Transverse colon (tissue), 4 donors: Measurements from ENCODE around the gene OR6C76. TPM values are rescaled to one million over a fixed set of nuclear protein-coding genes. Genes with fewer than 3 reads are reported as not detected.

ENCODE experiments used
- DNase-seq: peaks from one replicate; pipeline ENCODE4 v3.0.0-alpha.2; 2019
- H3K27ac ChIP-seq, 4 donors: fragments of 200-600 bp; sonication (generic); 2 replicates each; pipeline ENCODE4 v1.5.1; 2016 to 2018; ENCODE audit warnings: inconsistent platforms in 4 of 4
- H3K27me3 ChIP-seq: fragments of 200-600 bp; sonication (generic); 2 replicates; pipeline ENCODE4 v1.5.1; 2017; ENCODE audit warnings: inconsistent platforms
- H3K36me3 ChIP-seq, 4 donors: fragments of 200-600 bp; sonication (generic); 2 replicates each; pipeline ENCODE4 v1.5.1; 2017 to 2019; ENCODE audit warnings: inconsistent platforms in 4 of 4
- H3K4me1 ChIP-seq, 4 donors: fragments of 200-600 bp; sonication (generic); 2 replicates each; pipeline ENCODE4 v1.5.1; 2017 to 2020; ENCODE audit warnings: inconsistent platforms in 4 of 4
- H3K4me3 ChIP-seq, 4 donors: fragments of 200-600 bp; sonication (generic); 1 replicate in 1 of 4; 2 replicates in 3 of 4; pipeline versions ENCODE4 v1.5.1 to v1.6.1; 2017 to 2019; ENCODE audit warnings: inconsistent platforms in 4 of 4
- H3K9me3 ChIP-seq, 2 donors: fragments of 200-600 bp; sonication (generic); 2 replicates each; pipeline ENCODE4 v1.5.1; 2017 to 2019; ENCODE audit warnings: inconsistent platforms in 2 of 2
- EP300 ChIP-seq: sonication (generic); formaldehyde crosslinking; IDR thresholded peaks from one replicate; pipeline ENCODE4 v1.6.1; 2017; ENCODE audit warnings: antibody characterized with exemption, low read depth
- POLR2A ChIP-seq: fragments of 450-650 bp; IDR thresholded peaks from one replicate; pipeline ENCODE4 v1.6.1; 2016; ENCODE audit warnings: antibody characterized with exemption, mild to moderate bottlenecking, moderate library complexity
- POLR2AphosphoS5 ChIP-seq, 3 donors: sonication (generic); formaldehyde crosslinking; IDR thresholded peaks; one replicate each; pipeline ENCODE4 v1.6.1; 2016; ENCODE audit warnings: antibody characterized with exemption in 3 of 3
- WGBS, 2 donors: methylation state at CpG; one replicate each; pipeline ENCODE4 v1.1.5; 2018; ENCODE audit warnings: low coverage in 1 of 2; 5-methylcytosine and 5-hydroxymethylcytosine counted together
- in situ Hi-C, 4 donors: fragments of 200-750 bp; cut with MboI; loops; one replicate each; pipeline versions ENCODE4 v1.15.0 to v1.15.1; 2017; ENCODE audit warnings: low sequenced_read_pairs in 3 of 4, low pct_ligation_motif_present in 1 of 4, low pct_unique_long_range_greater_than_20kb in 1 of 4
- intact Hi-C: fragments of 100-400 bp; cut with DNase I; formaldehyde crosslinking; loops from one replicate; pipeline ENCODE4 v1.15.1; 2023; ENCODE audit warnings: low total_unique reads
- total RNA-seq, 4 donors: library from RNA; depleted of rRNA; stranded (reverse); fragments of >200 nt; gene quantifications; one replicate each; pipeline ENCODE4 v1.1.0, GENCODE V29; 2016
- TF ChIP-seq, protein P1 (sequence below), 5 experiments: fragments of 200-600 bp in 3 of 5; fragments of 450-650 bp in 2 of 5; sonication (generic) in 3 of 5; IDR thresholded peaks; 1 replicate in 2 of 5; 2 replicates in 3 of 5; pipeline ENCODE4 v1.5.1; 2016 to 2017; ENCODE audit warnings: antibody characterized with exemption in 5 of 5, inconsistent platforms in 3 of 5, mild to moderate bottlenecking in 2 of 5, moderate library complexity in 1 of 5

Gene OR6C76
- total RNA-seq, 4 donors from 2014 or later: not detected

- Histone ChIP-seq H3K9me3 (no peaks in the 10 kb centered on the region), H3K27me3 (no peaks in the 10 kb centered on the region), H3K36me3 (no peaks in the 10 kb centered on the region), H3K4me3 (no peak overlapping the region), H3K27ac (no peak overlapping the region), H3K4me1 (no peaks in the 10 kb centered on the region)
- no peak for DNase-seq
- TF ChIP-seq POLR2A: no peak
- TF ChIP-seq, protein P1, sequence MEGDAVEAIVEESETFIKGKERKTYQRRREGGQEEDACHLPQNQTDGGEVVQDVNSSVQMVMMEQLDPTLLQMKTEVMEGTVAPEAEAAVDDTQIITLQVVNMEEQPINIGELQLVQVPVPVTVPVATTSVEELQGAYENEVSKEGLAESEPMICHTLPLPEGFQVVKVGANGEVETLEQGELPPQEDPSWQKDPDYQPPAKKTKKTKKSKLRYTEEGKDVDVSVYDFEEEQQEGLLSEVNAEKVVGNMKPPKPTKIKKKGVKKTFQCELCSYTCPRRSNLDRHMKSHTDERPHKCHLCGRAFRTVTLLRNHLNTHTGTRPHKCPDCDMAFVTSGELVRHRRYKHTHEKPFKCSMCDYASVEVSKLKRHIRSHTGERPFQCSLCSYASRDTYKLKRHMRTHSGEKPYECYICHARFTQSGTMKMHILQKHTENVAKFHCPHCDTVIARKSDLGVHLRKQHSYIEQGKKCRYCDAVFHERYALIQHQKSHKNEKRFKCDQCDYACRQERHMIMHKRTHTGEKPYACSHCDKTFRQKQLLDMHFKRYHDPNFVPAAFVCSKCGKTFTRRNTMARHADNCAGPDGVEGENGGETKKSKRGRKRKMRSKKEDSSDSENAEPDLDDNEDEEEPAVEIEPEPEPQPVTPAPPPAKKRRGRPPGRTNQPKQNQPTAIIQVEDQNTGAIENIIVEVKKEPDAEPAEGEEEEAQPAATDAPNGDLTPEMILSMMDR (IDR thresholded peaks at IDR 0.05): no peak
- no peak for TF ChIP-seq POLR2AphosphoS5 (IDR thresholded peaks at IDR 0.05)
- no peak for TF ChIP-seq EP300
- WGBS, 2 donors: 46 to 65% methylated on average over 2 of the region's 2 CpGs
- in situ Hi-C loops (no loop called here), intact Hi-C loops (no loop called here)
Measured at GRCh38 chr12:55469291-55469690, 43.2 kb downstream of the OR6C76 start.

DNA sequence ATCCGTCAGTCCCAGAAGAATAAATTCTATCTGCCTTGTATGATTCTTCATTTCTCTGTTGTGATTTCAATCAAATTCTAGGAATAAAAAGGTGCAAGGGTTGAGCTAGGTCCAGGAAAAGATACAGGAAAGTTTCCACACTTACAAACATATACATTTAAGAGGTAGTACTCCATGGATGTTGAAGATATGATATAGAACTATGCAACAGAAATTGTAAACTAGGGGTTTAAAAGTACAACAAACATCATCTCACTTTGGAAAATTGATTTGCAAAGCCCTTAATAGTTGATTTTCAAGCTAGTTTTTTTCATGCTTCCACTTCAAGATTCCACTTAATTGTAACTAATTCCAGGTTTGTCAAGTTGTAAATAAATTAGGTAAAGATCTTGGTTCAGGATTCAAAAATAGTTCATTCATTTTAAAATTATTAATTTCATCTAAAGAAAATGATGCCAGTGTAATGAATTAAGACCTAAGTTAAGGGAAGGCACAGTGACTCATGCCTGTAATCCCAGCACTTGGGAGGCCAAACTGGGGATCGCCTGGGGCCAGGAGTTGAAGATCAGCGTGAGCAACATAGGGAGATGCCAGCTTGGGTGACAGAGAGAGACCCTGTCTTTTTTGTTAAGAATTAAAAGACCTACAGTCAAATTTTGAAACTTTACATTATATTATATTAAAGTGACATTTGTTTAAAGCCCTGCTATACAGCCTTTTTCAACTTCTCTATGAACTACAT, 44.2 kb downstream of the OR6C76 start, which contains the start of gene OR6C70:
TSS of gene OR6C70 (minus strand) at position 51 of the 742 bp plus-strand sequence. CDS start at position 51, 0 bp downstream.
- Histone ChIP-seq H3K36me3 (no peaks in the 10 kb centered on the region), H3K27me3 (no peaks in the 10 kb centered on the region), H3K4me3 (no peak within 1 kb of the TSS), H3K9me3 (no peaks in the 10 kb centered on the region), H3K4me1 (no peaks in the 10 kb centered on the region), H3K27ac (no peak within 1 kb of the TSS)
- TF ChIP-seq, protein P1 (IDR thresholded peaks at IDR 0.05): no peak
- TF ChIP-seq POLR2A (no peak), EP300 (no peak), POLR2AphosphoS5 (IDR thresholded peaks at IDR 0.05) (no peak)
- WGBS, 2 donors: 80 to 84% methylated on average over 3 of the region's 3 CpGs
- in situ Hi-C loops (no loop called here), intact Hi-C loops (no loop called here)
- DNase-seq: no peak

- in situ Hi-C loops: no loop called here
- no peaks in the 10 kb centered on the region for H3K36me3 ChIP-seq
- H3K4me3 ChIP-seq: no peak overlapping the region
- no peak overlapping the region for H3K27ac ChIP-seq
- intact Hi-C loops: no loop called here
- H3K4me1 ChIP-seq: no peaks in the 10 kb centered on the region
- TF ChIP-seq POLR2AphosphoS5 (IDR thresholded peaks at IDR 0.05) (no peak), EP300 (no peak), POLR2A (no peak)
- TF ChIP-seq, protein P1 (IDR thresholded peaks at IDR 0.05): no peak
- H3K27me3 ChIP-seq: no peaks in the 10 kb centered on the region
- 82 to 92% methylated on average over 1 of the region's 1 CpG for WGBS, 2 donors
- DNase-seq: no peak
- H3K9me3 ChIP-seq: no peaks in the 10 kb centered on the region
Measured at GRCh38 chr12:55472264-55472663, 46.2 kb downstream of the OR6C76 start.

Other genes with a start within 250 kb of the OR6C76 start
- not detected for gene OR10A7, start 205.2 kb upstream of the OR6C76 start, total RNA-seq
- not detected for gene OR6C74, start 181.6 kb upstream of the OR6C76 start, total RNA-seq
- gene OR6C6, start 129.7 kb upstream of the OR6C76 start, total RNA-seq: not detected
- gene OR6C1, start 111.9 kb upstream of the OR6C76 start, total RNA-seq: not detected
- not detected for gene OR6C3, start 95.5 kb upstream of the OR6C76 start, total RNA-seq
- not detected for gene OR6C75, start 63.3 kb upstream of the OR6C76 start, total RNA-seq
- not detected for gene OR6C65, start 25.7 kb upstream of the OR6C76 start, total RNA-seq
- under 1 TPM in 1 of 4 donors, not detected in 3; 0.60 TPM for gene OR6C2, start 17.8 kb downstream of the OR6C76 start, total RNA-seq
- not detected for gene OR6C70, start 43.9 kb downstream of the OR6C76 start, total RNA-seq
- not detected for gene OR6C68, start 66.1 kb downstream of the OR6C76 start, total RNA-seq
- gene OR6C4, start 123.3 kb downstream of the OR6C76 start, total RNA-seq: not detected
- gene OR2AP1, start 146.2 kb downstream of the OR6C76 start, total RNA-seq: not detected
- gene OR10P1, start 210.6 kb downstream of the OR6C76 start, total RNA-seq: not detected